NCI-H82 (cell line): ENCODE measurements around the gene SIPA1L2.
"Not testable (repeated sequence)": the region's sequence is repeated elsewhere in the genome, so short reads cannot be mapped to it uniquely, and the experiment has no call there.

Source experiments
- DNase-seq: peaks from one replicate; lab custom pipeline; 2025; lab: John Stamatoyannopoulos, UW

Gene SIPA1L2

GRCh38 chr1:232613752-232614381 lies 16.1 kb downstream of the SIPA1L2 start:
- no peak for DNase-seq

- DNase-seq, result not testable (repeated sequence)
These were observed 17.1 kb downstream of the SIPA1L2 start for GRCh38 chr1:232612836-232613235.

DNA sequence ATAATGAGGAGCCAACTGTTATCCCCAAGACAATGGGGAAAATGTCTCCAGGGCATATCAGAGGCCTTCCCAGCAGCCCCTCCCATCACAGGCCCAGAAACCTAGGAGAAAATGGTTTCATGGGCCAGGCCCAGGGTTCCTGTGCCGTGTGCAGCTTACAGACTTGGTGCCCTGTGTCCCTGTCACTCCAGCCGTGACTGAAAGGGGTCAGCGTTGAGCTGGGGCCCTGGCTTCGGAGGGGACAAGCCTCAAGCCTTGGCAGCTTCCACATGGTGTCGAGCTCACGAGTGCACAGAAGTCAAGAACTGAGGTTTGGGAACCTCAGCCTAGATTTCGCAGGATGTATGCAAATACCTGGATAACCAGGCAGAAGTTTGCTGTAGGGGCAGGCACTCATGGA lies 18.1 kb downstream of the SIPA1L2 start:
- no peak for DNase-seq

- not testable (repeated sequence) for DNase-seq
These were observed 18.8 kb downstream of the SIPA1L2 start for GRCh38 chr1:232610902-232611745.

- DNase-seq, result no peak
These were observed 19.6 kb downstream of the SIPA1L2 start for GRCh38 chr1:232610192-232610901.

GRCh38 chr1:232608427-232608826 lies 21.5 kb downstream of the SIPA1L2 start:
- DNase-seq, result no peak

- DNase-seq, result no peak
These were observed 27.3 kb downstream of the SIPA1L2 start for GRCh38 chr1:232602622-232603021.

DNA sequence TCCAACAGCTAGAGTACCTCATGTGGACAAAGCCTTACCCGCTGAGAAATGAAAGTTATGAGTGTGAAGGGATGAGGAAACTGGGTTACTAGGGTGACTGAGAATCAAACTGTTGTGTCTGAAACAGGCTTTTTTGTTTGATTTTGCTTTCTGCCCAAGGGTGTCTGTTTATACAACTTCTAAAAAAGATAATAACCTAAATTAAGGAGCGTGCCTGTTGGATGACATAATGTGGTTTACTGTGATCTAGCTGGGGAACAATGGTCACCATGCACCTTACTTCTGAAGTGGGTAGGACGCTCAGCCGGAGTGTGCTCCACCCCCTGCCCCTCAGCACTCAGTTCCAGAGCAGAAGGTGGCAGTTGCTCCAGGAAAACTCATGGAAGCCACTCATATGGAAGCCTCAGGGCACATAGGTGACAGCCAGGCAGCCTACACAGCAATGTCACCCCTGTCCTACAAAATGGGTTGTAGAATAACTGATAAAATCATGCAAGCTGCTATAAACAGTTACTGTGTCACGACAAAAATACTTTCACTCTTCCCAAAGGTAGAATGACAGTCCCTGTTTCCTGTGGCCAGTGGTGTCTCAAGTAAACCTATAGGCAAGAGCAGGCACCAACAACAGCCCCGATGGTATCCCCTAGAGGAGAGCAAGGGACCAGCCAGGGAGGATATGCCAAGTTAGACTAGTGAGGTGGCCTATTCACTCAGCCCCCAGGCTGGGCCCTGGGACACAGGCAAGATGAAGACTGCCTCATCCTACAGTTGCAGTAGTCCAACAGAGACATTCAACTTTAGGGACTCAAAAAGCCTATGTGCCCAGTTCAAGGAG lies 29.3 kb downstream of the SIPA1L2 start:
- DNase-seq, result no peak

DNA sequence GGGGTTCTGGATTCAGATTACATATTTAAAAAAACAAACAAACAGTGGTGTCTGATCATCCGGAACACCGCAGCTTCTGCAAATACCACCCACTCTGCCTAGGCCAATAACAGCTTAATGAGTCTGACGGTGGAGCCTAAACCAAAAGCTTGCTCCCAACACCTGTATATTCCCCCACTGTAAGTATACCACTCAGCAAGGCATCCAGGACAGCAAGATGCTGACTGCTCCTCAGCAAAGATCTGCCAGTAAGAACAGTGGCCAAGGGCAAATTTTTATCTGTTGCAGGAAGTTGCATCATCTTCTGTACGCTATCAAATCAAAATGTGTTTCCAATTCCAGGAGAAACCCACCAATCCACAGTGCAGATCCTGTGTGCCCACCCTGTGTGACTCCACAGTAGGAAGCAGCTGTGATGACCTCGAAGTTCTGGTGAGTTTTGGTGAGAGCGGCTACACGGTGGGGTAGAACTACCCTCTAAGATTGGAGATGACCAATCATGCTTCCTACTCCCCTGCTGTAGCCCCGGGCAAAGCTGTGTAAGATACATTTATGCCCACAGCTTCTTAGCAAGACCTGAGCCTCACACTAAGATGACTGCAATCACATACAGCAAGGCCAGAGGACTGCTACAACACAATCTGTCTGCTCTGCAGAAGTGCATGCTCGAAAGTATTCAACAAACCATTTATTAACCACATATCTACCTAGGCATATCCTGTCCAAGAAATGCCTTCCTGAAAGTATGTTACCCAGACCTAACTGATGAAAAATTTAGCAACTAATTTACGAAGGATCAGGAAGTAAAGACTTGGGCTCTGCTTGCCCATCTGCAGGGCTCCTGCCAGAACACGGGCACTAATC lies 30.5 kb downstream of the SIPA1L2 start:
- no peak for DNase-seq

- no peak for DNase-seq
These were observed 31.1 kb downstream of the SIPA1L2 start for GRCh38 chr1:232598837-232599177.

GRCh38 chr1:232598133-232598532 lies 31.8 kb downstream of the SIPA1L2 start:
- DNase-seq, result no peak

DNA sequence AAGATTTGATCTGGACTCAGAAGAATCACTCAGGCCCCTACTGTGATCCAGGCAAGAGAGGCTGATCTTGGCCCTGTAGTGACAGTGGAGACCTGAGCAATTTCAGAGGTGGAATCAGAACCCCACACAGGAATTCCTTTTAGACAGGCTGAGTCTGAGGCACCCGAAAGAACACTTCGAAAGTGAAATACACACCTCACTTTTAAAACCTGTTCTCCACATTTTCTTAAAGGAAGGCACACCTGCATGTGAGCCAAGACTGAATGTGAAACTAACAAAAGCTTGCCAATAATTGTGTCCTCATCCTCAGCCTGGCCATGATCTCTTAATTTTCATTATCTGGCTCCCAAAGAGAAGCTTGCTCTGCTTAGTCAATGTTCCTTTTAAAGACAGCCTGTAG lies 32.2 kb downstream of the SIPA1L2 start:
- DNase-seq, result no peak

- DNase-seq, result peak; percentile 62
These were observed 33.1 kb downstream of the SIPA1L2 start for GRCh38 chr1:232596666-232597303.

DNA sequence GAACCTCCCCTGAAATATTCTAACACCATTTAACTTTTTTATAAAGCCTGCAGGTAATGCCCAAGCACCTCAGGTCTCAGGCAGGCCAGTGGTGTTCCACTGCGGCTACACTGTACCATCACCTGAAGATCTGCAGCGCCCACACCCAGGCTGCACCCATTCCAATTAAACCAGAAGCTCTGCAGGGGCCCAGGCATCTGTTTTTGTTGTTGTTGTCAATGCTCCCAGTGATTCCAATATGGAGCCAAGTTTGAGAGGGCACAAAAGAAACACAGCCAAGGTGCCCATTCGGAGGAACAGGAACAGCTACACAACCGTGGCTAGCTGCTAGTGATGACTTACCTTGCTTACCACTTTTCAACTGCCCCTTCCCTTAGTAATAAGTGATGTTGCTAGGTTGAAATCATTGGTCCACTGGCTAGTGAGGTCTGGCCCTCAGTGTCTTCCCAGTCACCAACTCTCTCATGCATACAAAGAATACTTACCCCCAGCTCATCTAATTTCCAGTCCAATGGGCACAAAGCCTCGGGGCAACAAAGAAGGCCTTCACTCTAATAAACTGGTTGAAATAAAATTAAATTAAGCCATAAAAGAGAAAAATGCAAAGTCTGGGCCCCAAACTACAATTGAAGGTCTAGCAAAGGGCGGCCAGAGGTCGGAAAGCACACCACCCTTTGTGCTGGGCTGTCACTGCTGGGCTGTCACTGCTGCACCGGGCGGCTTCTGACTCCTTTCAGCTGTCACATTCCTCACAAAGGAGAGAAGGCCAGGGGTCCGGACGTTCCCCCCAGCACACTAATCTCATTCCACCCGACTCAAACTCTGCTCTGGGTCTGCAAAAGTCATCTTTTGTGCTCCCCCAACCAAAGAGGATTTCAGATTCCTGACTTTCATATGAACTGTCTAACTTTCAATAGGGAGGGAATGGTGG lies 34.9 kb downstream of the SIPA1L2 start:
- DNase-seq, result no peak

- DNase-seq, result no peak
These were observed 36.0 kb downstream of the SIPA1L2 start for GRCh38 chr1:232593717-232594502.

GRCh38 chr1:232591344-232591743 lies 38.6 kb downstream of the SIPA1L2 start:
- peak; percentile 67 for DNase-seq

- no peak for DNase-seq
These were observed 39.2 kb downstream of the SIPA1L2 start for GRCh38 chr1:232590744-232591082.

GRCh38 chr1:232589812-232590743 lies 39.9 kb downstream of the SIPA1L2 start:
- no peak for DNase-seq
